GM12878 (cell line): ENCODE measurements around the gene CACNA1B. TPM values are rescaled to one million over a fixed set of nuclear protein-coding genes. Genes with fewer than 3 reads are reported as not detected.

ENCODE experiments used
- ATAC-seq: fragments of 200-7000 bp; cut with Tn5 transposase; 3 replicates; pipeline ENCODE4 v1.9.1; 2020; ENCODE audit warnings: mild to moderate bottlenecking, moderate library complexity
- BruUV-seq: library from RNA; stranded (reverse); fragments of 400-500 nt; replicated peaks from 2 replicates; lab custom pipeline; 2021; lab: Mats Ljungman, UMichigan
- CTCF ChIA-PET: fragments of 300-600 bp; sonication (Branson Sonifier 250); formaldehyde crosslinking; extraction: SDS; loops from one replicate; lab custom pipeline; 2021; ENCODE audit warnings: inconsistent platforms; lab: Yijun Ruan, JAX
- POLR2A ChIA-PET: fragments of 350-600 bp; formaldehyde crosslinking; extraction: SDS; loops from one replicate; lab custom pipeline; 2021; ENCODE audit warnings: inconsistent platforms; lab: Charles Lee
- RAD21 ChIA-PET: fragments of 300-600 bp; sonication (Branson Sonifier 250); formaldehyde crosslinking; loops from one replicate; lab custom pipeline; 2023; ENCODE audit warnings: antibody characterized with exemption; ENCODE audit not compliant: unreplicated experiment; lab: Charles Lee
- SMC1A ChIA-PET: fragments of 300-600 bp; sonication (Branson Sonifier 250); formaldehyde crosslinking; loops from one replicate; lab custom pipeline; 2023; ENCODE audit not compliant: unreplicated experiment, uncharacterized antibody; lab: Charles Lee
- DNase-seq: peaks from one replicate; pipeline ENCODE4 v3.0.0-alpha.2; 2011; ENCODE audit warnings: low read depth, low spot score
- FAIRE-seq: peaks from 3 replicates; lab custom pipeline; 2011; peaks lifted over from hg19 to GRCh38; lab: Jason Lieb, UNC
- H2AFZ ChIP-seq: 2 replicates; pipeline ENCODE4 v1.6.0; 2011; ENCODE audit warnings: low read depth, low read length, control low read depth; ENCODE audit not compliant: control insufficient read depth
- H3K27ac ChIP-seq: 2 replicates; pipeline ENCODE4 v1.5.1; 2011; ENCODE audit warnings: control low read depth; ENCODE audit not compliant: control insufficient read depth, insufficient read depth
- H3K27me3 ChIP-seq, 2 experiments: replicated peaks in 1 of 2; 2 replicates each; pipeline versions ENCODE4 v1.6.0 to v1.6.1; 2011; ENCODE audit warnings: low read length in 1 of 2; ENCODE audit not compliant: control insufficient read depth in 2 of 2, insufficient read depth in 2 of 2
- H3K36me3 ChIP-seq, 2 experiments: 2 replicates each; pipeline ENCODE4 v1.5.1; 2011; ENCODE audit warnings: low read length in 1 of 2; ENCODE audit not compliant: control insufficient read depth in 2 of 2, insufficient read depth in 2 of 2
- H3K4me1 ChIP-seq: 2 replicates; pipeline ENCODE4 v1.6.1; 2011; ENCODE audit warnings: mild to moderate bottlenecking, low read length, moderate library complexity, mixed read lengths; ENCODE audit not compliant: control insufficient read depth, insufficient read depth
- H3K4me2 ChIP-seq: 2 replicates; pipeline ENCODE4 v1.6.0; 2011; ENCODE audit warnings: control low read depth; ENCODE audit not compliant: control insufficient read depth, insufficient read depth
- H3K4me3 ChIP-seq: fragments of 200-600 bp; sonication (generic); 2 replicates; pipeline ENCODE4 v1.5.1; 2016
- H3K79me2 ChIP-seq: 2 replicates; pipeline ENCODE4 v1.6.0; 2011; ENCODE audit warnings: low read length; ENCODE audit not compliant: control insufficient read depth, insufficient read depth
- H3K9ac ChIP-seq: 2 replicates; pipeline ENCODE4 v1.8.0; 2011; ENCODE audit warnings: low read length, control low read depth, mixed read lengths; ENCODE audit not compliant: control insufficient read depth, insufficient read depth
- H3K9me3 ChIP-seq: replicated peaks from 3 replicates; pipeline ENCODE4 v1.5.1; 2011; ENCODE audit warnings: mild to moderate bottlenecking, low read length; ENCODE audit not compliant: control insufficient read depth, insufficient read depth
- H4K20me1 ChIP-seq: 2 replicates; pipeline ENCODE4 v1.6.0; 2011; ENCODE audit not compliant: control insufficient read depth, insufficient read depth
- ATF3 ChIP-seq: IDR thresholded peaks from 2 replicates; pipeline ENCODE4 v1.6.1; 2011; ENCODE audit warnings: low read depth, mild to moderate bottlenecking, low read length, moderate library complexity, borderline replicate concordance; ENCODE audit errors: extremely low read depth
- CBX5 ChIP-seq: sonication (generic); IDR thresholded peaks from 2 replicates; pipeline ENCODE4 v1.6.1; 2016; ENCODE audit warnings: low read depth, moderate library complexity, mild to moderate bottlenecking, inconsistent platforms
- CTCF ChIP-seq, 3 experiments: IDR thresholded peaks in 2 of 3; conservative IDR thresholded peaks in 1 of 3; 2 replicates each; pipeline ENCODE4 v1.5.1; 2011; ENCODE audit warnings: low read depth in 3 of 3, low read length in 3 of 3, mild to moderate bottlenecking in 3 of 3, control low read depth in 2 of 3, moderate library complexity in 2 of 3, inconsistent platforms in 1 of 3, mixed read lengths in 1 of 3; ENCODE audit not compliant: control insufficient read depth in 2 of 3, insufficient read depth in 1 of 3; ENCODE audit errors: extremely low read depth in 1 of 3
- HDAC2 ChIP-seq: fragments of 200-600 bp; sonication (generic); IDR thresholded peaks from 2 replicates; pipeline ENCODE4 v1.6.1; 2017
- RFX5 ChIP-seq: IDR thresholded peaks from 2 replicates; pipeline ENCODE4 v1.6.1; 2011; ENCODE audit warnings: low read depth, low read length, improper control_type of control experiment
- SIX5 ChIP-seq: IDR thresholded peaks from 2 replicates; pipeline ENCODE4 v1.6.1; 2011; ENCODE audit warnings: mild to moderate bottlenecking, low read depth, low read length, moderate library complexity; ENCODE audit not compliant: severe bottlenecking
- SKIL ChIP-seq: fragments of 450-650 bp; IDR thresholded peaks from 2 replicates; pipeline ENCODE4 v1.6.1; 2017; ENCODE audit warnings: mild to moderate bottlenecking, low read depth, inconsistent platforms; ENCODE audit not compliant: poor library complexity, severe bottlenecking
- SMARCA5 ChIP-seq: fragments of 450-650 bp; IDR thresholded peaks from 2 replicates; pipeline ENCODE4 v1.6.1; 2017; ENCODE audit warnings: mild to moderate bottlenecking
- SRF ChIP-seq, 2 experiments: IDR thresholded peaks; 2 replicates each; pipeline ENCODE4 v1.6.1; 2011; ENCODE audit warnings: low read depth in 2 of 2, low read length in 2 of 2, mild to moderate bottlenecking in 1 of 2, moderate library complexity in 1 of 2
- SUPT20H ChIP-seq: IDR thresholded peaks from 2 replicates; pipeline ENCODE4 v1.6.1; 2011; ENCODE audit warnings: low read depth, mild to moderate bottlenecking, low read length, moderate library complexity, borderline replicate concordance; ENCODE audit not compliant: control insufficient read depth
- ZSCAN29 ChIP-seq: fragments of 450-650 bp; IDR thresholded peaks from 2 replicates; pipeline ENCODE4 v1.6.1; 2017; ENCODE audit warnings: mild to moderate bottlenecking, moderate library complexity
- WGBS: methylation state at CpG from one replicate; pipeline ENCODE4 v1.1.6; 2016; ENCODE audit warnings: low lambda C conversion rate; ENCODE audit not compliant: insufficient replicate concordance, insufficient coverage; ENCODE audit errors: missing lambda C conversion rate; 5-methylcytosine and 5-hydroxymethylcytosine counted together
- in situ Hi-C: fragments of 300-500 bp; cut with MboI; formaldehyde crosslinking; loops from 9 replicates; pipeline ENCODE4 v1.14.3; 2018; ENCODE audit warnings: mixed read lengths
- intact Hi-C: fragments of 100-400 bp; cut with micrococcal nuclease; formaldehyde crosslinking; loops from one replicate; pipeline ENCODE4 v1.14.2; 2022; ENCODE audit not compliant: unreplicated experiment
- polyA plus RNA-seq, 11 experiments: library from polyadenylated mRNA; depleted of rRNA in 4 of 11; unstranded in 6 of 11; stranded (reverse) in 5 of 11; fragments of >200 nt; fragmentation: Nextera tagmentation in 4 of 11; fragmentation: Illumina TruSeq in 1 of 11; extraction: Ambion mirVana in 4 of 11; extraction: Trizol in 1 of 11; gene quantifications; 1 replicate in 1 of 11; 2 replicates in 10 of 11; pipeline versions ENCODE4 v1.2.1 to v1.2.3, GENCODE V29; 2011 to 2016; ENCODE audit warnings: inconsistent platforms in 2 of 11, missing spikeins in 2 of 11, low read depth in 1 of 11
- total RNA-seq, 4 experiments: library from RNA; depleted of rRNA in 3 of 4; stranded (reverse); fragments of >200 nt in 3 of 4; fragmentation: Illumina TruSeq in 1 of 4; extraction: Trizol in 1 of 4; gene quantifications; 2 replicates each; pipeline versions ENCODE4 v1.2.1 to v1.2.3, GENCODE V29; 2013 to 2021

Gene CACNA1B
- total and polyA plus RNA-seq, 10 of the 15 experiments (the other 5 are each of a cell fraction or from before 2014, with no cell fraction given): 0.01 to 0.03 (median 0.01) TPM; not detected in 7

GRCh38 chr9:138072897-138073296 lies 195.3 kb downstream of the CACNA1B start:
- no peak for ATAC-seq
- SMC1A ChIA-PET: no interaction called here

More at GRCh38 chr9:138072897-138073296, 195.3 kb downstream of the CACNA1B start:
- RAD21 ChIA-PET: no interaction called here
- FAIRE-seq (no peak), DNase-seq (no peak)
- H3K4me1 ChIP-seq: no peaks in the 10 kb centered on the region
- no peak overlapping the region for H2AFZ ChIP-seq
- H3K9me3 ChIP-seq: no peaks in the 10 kb centered on the region
- BruUV-seq: no TSS peak
- H3K36me3 ChIP-seq: no peaks in the 10 kb centered on the region
- 25% methylated on average over 9 of the region's 9 CpGs for WGBS
- in situ Hi-C loops: no loop called here
- no peak overlapping the region for H3K27ac ChIP-seq
- no peaks in the 10 kb centered on the region for H4K20me1 ChIP-seq
- H3K79me2 ChIP-seq: no peaks in the 10 kb centered on the region
- H3K4me2 ChIP-seq: no peak overlapping the region
- TF ChIP-seq SKIL (no peak), CTCF (IDR thresholded peaks at IDR 0.05 in 2 of 3, conservative IDR thresholded peaks at IDR 0.05 in 1 of 3; ENCODE audit: control insufficient read depth in 2 of 3, extremely low read depth in 1 of 3, insufficient read depth in 1 of 3, low read depth in 3 of 3, low read length in 3 of 3) (no peak), CBX5 (no peak), ATF3 (no peak), SRF (IDR thresholded peaks at IDR 0.05; ENCODE audit: low read depth in 2 of 2, low read length in 2 of 2) (no peak), SUPT20H (no peak), SMARCA5 (no peak), SIX5 (no peak), RFX5 (no peak), HDAC2 (no peak), ZSCAN29 (no peak)
- TF ChIP-seq, all 136 proteins: peak for 0
- H3K9ac ChIP-seq: no peak overlapping the region
- H3K27me3 ChIP-seq: no peaks in the 10 kb centered on the region; a peak in 2 of 4 replicates
- intact Hi-C loops: no loop called here
- POLR2A ChIA-PET: no interaction called here
- H3K4me3 ChIP-seq: no peak overlapping the region
- CTCF ChIA-PET: no interaction called here
